DOHH2 (cell line): ENCODE results near the gene PROM1.

ENCODE experiments used
- H3F3A ChIP-seq: fragments of 200-600 bp; sonication (generic), shearing (Covaris generic); 2 replicates; pipeline ENCODE4 v1.6.0; 2016; ENCODE audit warnings: antibody characterized with exemption, mild to moderate bottlenecking; ENCODE audit not compliant: control insufficient read depth, insufficient read depth
- H3K27ac ChIP-seq: fragments of 200-600 bp; sonication (generic); 2 replicates; pipeline ENCODE4 v1.5.1; 2014; ENCODE audit warnings: low read depth, mild to moderate bottlenecking, low read length, moderate library complexity
- H3K27me3 ChIP-seq: fragments of 200-600 bp; sonication (generic); 2 replicates; pipeline ENCODE4 v1.6.1; 2014; ENCODE audit warnings: mild to moderate bottlenecking, low read length, mixed read lengths; ENCODE audit not compliant: control insufficient read depth
- H3K36me3 ChIP-seq: fragments of 200-600 bp; sonication (generic); 2 replicates; pipeline ENCODE4 v1.6.1; 2014; ENCODE audit warnings: mild to moderate bottlenecking, low read length, moderate library complexity, mixed read lengths; ENCODE audit not compliant: control insufficient read depth
- H3K4me1 ChIP-seq: fragments of 200-600 bp; sonication (generic); 2 replicates; pipeline ENCODE4 v1.6.1; 2014; ENCODE audit warnings: mild to moderate bottlenecking, low read length, mixed read lengths; ENCODE audit not compliant: control insufficient read depth
- H3K4me2 ChIP-seq: fragments of 200-600 bp; sonication (generic); 2 replicates; pipeline ENCODE4 v1.6.0; 2014; ENCODE audit warnings: mild to moderate bottlenecking, low read length, moderate library complexity
- H3K4me3 ChIP-seq: fragments of 200-600 bp; sonication (generic); 2 replicates; pipeline ENCODE4 v1.5.1; 2014; ENCODE audit warnings: mild to moderate bottlenecking, low read length, mixed read lengths
- H3K79me2 ChIP-seq: fragments of 200-600 bp; sonication (generic); 2 replicates; pipeline ENCODE4 v1.6.1; 2014; ENCODE audit warnings: mild to moderate bottlenecking, low read length, mixed read lengths; ENCODE audit not compliant: control insufficient read depth
- H3K9me2 ChIP-seq: fragments of 200-600 bp; sonication (generic); replicated peaks from 2 replicates; pipeline ENCODE4 v1.6.1; 2014; ENCODE audit warnings: mild to moderate bottlenecking, low read length, mixed read lengths; ENCODE audit not compliant: control insufficient read depth
- H3K9me3 ChIP-seq: fragments of 200-600 bp; sonication (generic); 2 replicates; pipeline ENCODE4 v1.6.1; 2014; ENCODE audit warnings: antibody characterized with exemption, low read length, mixed read lengths; ENCODE audit not compliant: control insufficient read depth, insufficient read depth
- H4K20me1 ChIP-seq: fragments of 200-600 bp; sonication (generic); 2 replicates; pipeline ENCODE4 v1.6.0; 2014; ENCODE audit warnings: low read depth, mild to moderate bottlenecking, antibody characterized with exemption, low read length, moderate library complexity; ENCODE audit not compliant: control insufficient read depth, insufficient read depth
- EZH2phosphoT487 ChIP-seq: fragments of 200-600 bp; sonication (generic); IDR thresholded peaks from 2 replicates; pipeline ENCODE4 v1.6.1; 2017; ENCODE audit warnings: borderline replicate concordance, mild to moderate bottlenecking, antibody characterized with exemption, low read length, moderate library complexity, mixed read lengths
- TF ChIP-seq, protein P1 (sequence below): fragments of 200-600 bp; sonication (generic); IDR thresholded peaks from one replicate; pipeline ENCODE4 v1.5.1; 2014; ENCODE audit warnings: antibody characterized with exemption, mild to moderate bottlenecking, low read depth, low read length; ENCODE audit not compliant: poor library complexity, severe bottlenecking

Gene PROM1

DNA sequence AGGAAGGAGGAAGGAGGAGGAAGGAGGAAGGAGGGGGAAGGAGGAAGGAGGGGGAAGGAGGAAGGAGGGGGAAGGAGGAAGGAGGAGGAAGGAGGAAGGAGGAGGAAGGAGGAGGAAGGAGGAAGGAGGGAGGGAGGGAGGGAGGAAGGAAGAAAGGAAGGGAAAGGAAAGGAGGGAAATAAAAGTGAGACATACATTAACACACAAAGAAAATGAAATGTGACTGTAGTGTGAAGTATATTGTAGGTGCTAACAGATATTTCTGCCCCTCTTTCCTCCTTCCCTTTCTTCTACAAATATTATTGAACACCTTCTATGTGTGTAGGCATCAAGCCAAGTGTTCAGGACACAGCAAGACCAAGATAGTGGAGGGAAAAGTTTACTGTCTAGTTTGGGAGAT is 26.4 kb upstream of the PROM1 start:
- no peak for TF ChIP-seq EZH2phosphoT487
- TF ChIP-seq, protein P1, sequence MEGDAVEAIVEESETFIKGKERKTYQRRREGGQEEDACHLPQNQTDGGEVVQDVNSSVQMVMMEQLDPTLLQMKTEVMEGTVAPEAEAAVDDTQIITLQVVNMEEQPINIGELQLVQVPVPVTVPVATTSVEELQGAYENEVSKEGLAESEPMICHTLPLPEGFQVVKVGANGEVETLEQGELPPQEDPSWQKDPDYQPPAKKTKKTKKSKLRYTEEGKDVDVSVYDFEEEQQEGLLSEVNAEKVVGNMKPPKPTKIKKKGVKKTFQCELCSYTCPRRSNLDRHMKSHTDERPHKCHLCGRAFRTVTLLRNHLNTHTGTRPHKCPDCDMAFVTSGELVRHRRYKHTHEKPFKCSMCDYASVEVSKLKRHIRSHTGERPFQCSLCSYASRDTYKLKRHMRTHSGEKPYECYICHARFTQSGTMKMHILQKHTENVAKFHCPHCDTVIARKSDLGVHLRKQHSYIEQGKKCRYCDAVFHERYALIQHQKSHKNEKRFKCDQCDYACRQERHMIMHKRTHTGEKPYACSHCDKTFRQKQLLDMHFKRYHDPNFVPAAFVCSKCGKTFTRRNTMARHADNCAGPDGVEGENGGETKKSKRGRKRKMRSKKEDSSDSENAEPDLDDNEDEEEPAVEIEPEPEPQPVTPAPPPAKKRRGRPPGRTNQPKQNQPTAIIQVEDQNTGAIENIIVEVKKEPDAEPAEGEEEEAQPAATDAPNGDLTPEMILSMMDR: no peak
- H3K4me2 ChIP-seq: no peak overlapping the region
- H3K27me3 ChIP-seq: no peaks in the 10 kb centered on the region
- peaks cover 3% of the 10 kb centered on the region; the same call in 1 of the 2 replicates for H3K4me1 ChIP-seq
- no peak overlapping the region for H3K27ac ChIP-seq
- H3K9me3 ChIP-seq: no peaks in the 10 kb centered on the region
- H4K20me1 ChIP-seq: no peaks in the 10 kb centered on the region
- H3K9me2 ChIP-seq: no peaks in the 10 kb centered on the region; the same call in 1 of the 2 replicates
- no peak overlapping the region for H3K4me3 ChIP-seq
- no peaks in the 10 kb centered on the region for H3F3A ChIP-seq
- no peaks in the 10 kb centered on the region for H3K36me3 ChIP-seq
- no peaks in the 10 kb centered on the region for H3K79me2 ChIP-seq

DNA sequence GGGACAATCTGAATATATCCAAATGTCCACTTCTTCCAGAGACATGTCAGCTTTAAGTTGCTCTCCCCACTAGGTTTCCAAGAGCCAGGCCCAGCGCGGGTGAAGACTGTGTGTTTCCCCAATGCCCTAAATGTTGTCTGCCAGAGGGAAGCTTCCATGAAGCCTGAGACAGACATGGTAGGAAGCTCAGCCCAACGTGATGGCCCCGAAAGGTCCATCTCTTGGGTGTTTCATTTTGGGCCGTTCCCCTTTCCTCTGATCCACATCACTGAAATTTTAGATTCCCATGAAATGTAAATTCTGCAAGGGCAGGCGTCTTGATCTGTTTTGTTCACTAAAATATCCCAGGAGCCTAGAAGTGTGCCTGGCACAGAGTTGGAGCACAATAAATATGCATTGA is 25.4 kb upstream of the PROM1 start:
- H3K9me3 ChIP-seq: no peaks in the 10 kb centered on the region
- H3K4me2 ChIP-seq: no peak overlapping the region

DNA sequence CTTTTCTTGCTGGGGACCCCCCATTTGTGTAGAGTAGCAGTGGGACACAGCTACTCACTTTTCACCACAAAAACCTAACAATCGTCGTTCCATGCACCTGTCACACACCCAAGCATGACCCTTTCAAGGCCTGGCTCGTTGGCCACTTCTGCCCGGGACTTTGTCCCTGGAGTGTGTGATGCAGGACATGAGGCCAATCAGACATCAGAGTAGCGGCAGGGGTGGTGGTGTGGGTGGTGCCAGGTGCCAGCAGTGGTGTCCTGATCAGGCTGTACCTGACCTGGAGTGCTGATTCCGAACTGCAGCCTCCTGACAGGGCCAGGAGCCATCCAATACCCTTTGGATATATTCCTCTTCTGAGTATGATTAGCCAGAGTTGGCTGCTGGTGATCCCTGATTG is 23.1 kb upstream of the PROM1 start:
- H3K79me2 ChIP-seq: no peaks in the 10 kb centered on the region
- no peaks in the 10 kb centered on the region for H4K20me1 ChIP-seq
- H3K9me2 ChIP-seq: no peaks in the 10 kb centered on the region; the same call in 1 of the 2 replicates
- H3K4me3 ChIP-seq: no peak overlapping the region
- H3K4me1 ChIP-seq: peaks cover 3% of the 10 kb centered on the region; the same call in 1 of the 2 replicates
- H3K4me2 ChIP-seq: no peak overlapping the region
- no peak overlapping the region for H3K27ac ChIP-seq
- no peaks in the 10 kb centered on the region for H3K9me3 ChIP-seq
- H3K27me3 ChIP-seq: peaks cover 10% of the 10 kb centered on the region
- no peaks in the 10 kb centered on the region for H3F3A ChIP-seq
- H3K36me3 ChIP-seq: no peaks in the 10 kb centered on the region
- no peak for TF ChIP-seq EZH2phosphoT487

More for the DNA sequence above, 25.4 kb upstream of the PROM1 start:
- Histone ChIP-seq H3F3A (no peaks in the 10 kb centered on the region), H3K27ac (no peak overlapping the region), H3K9me2 (no peaks in the 10 kb centered on the region; the same call in 1 of the 2 replicates), H4K20me1 (no peaks in the 10 kb centered on the region), H3K27me3 (no peaks in the 10 kb centered on the region), H3K4me3 (no peak overlapping the region), H3K4me1 (peaks cover 3% of the 10 kb centered on the region; the same call in 1 of the 2 replicates), H3K36me3 (no peaks in the 10 kb centered on the region), H3K79me2 (no peaks in the 10 kb centered on the region)
- TF ChIP-seq, protein P1: no peak
- no peak for TF ChIP-seq EZH2phosphoT487

DNA sequence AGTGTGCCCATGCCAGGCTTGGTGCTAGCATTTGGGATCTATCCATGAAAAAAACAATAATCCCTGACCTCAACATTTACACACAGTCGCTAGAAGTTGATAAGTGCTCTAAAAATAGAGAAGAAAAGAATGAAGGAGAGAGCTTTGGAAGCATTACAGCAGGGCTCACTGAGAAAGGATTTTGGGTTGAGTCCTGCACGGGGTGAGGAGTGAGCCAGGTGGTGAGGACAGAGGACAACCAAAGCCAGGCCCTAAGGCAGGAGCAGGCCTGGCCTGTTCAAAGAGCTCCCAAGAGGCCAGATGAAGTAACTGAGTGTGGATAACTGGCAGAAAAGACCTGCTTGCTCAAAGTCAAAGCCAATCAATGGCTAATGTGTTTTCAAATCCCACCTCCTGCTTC is 20.7 kb upstream of the PROM1 start:
- no peaks in the 10 kb centered on the region; the same call in 1 of the 2 replicates for H3K9me2 ChIP-seq
- no peaks in the 10 kb centered on the region for H3F3A ChIP-seq
- TF ChIP-seq, protein P1: no peak
- no peak for TF ChIP-seq EZH2phosphoT487
- H3K36me3 ChIP-seq: no peaks in the 10 kb centered on the region
- H3K4me1 ChIP-seq: no peaks in the 10 kb centered on the region
- no peak overlapping the region for H3K4me2 ChIP-seq
- H3K27me3 ChIP-seq: peaks cover 15% of the 10 kb centered on the region
- no peaks in the 10 kb centered on the region for H3K79me2 ChIP-seq
- H3K9me3 ChIP-seq: no peaks in the 10 kb centered on the region
- no peaks in the 10 kb centered on the region for H4K20me1 ChIP-seq
- H3K27ac ChIP-seq: no peak overlapping the region
- no peak overlapping the region for H3K4me3 ChIP-seq
